PC-3 (cell line): ENCODE results near the gene GBX2.

Experiments
- EZH2 ChIP-seq: fragments of 300-600 bp; sonication (generic); IDR thresholded peaks from one replicate; pipeline ENCODE4 v1.6.1; 2017; ENCODE audit warnings: antibody characterized with exemption, mild to moderate bottlenecking, low read length; ENCODE audit not compliant: unreplicated experiment
- EZH2phosphoT487 ChIP-seq: fragments of 300-600 bp; sonication (generic); IDR thresholded peaks from 2 replicates; pipeline ENCODE4 v1.6.1; 2018; ENCODE audit warnings: mild to moderate bottlenecking, antibody characterized with exemption, low read length, borderline replicate concordance
- TF ChIP-seq, protein P1 (sequence below): fragments of 300-600 bp; sonication (generic); conservative IDR thresholded peaks from 2 replicates; pipeline ENCODE4 v1.5.1; 2017; ENCODE audit warnings: antibody characterized with exemption, low read depth, mild to moderate bottlenecking, low read length

DNA sequence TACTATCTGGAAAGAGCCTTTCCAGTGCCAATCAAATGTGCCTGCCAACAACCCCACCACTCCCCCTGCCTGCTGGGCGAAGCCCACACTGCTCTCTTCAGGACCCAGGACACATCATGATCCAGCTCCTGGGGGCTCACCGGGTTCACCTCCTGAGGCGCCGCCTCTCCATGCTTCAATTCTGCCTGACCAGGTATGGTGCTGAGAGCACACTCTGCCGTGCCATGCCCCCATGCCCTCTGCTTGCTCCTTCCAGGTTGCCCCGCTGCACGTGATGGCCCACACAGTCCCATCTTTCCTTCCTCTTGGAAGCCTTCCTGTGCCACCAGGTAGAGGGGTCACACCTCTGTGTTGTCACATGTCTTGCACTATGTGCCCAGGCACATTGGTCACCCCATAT, 48.5 kb upstream of the GBX2 start:
- TF ChIP-seq, protein P1, sequence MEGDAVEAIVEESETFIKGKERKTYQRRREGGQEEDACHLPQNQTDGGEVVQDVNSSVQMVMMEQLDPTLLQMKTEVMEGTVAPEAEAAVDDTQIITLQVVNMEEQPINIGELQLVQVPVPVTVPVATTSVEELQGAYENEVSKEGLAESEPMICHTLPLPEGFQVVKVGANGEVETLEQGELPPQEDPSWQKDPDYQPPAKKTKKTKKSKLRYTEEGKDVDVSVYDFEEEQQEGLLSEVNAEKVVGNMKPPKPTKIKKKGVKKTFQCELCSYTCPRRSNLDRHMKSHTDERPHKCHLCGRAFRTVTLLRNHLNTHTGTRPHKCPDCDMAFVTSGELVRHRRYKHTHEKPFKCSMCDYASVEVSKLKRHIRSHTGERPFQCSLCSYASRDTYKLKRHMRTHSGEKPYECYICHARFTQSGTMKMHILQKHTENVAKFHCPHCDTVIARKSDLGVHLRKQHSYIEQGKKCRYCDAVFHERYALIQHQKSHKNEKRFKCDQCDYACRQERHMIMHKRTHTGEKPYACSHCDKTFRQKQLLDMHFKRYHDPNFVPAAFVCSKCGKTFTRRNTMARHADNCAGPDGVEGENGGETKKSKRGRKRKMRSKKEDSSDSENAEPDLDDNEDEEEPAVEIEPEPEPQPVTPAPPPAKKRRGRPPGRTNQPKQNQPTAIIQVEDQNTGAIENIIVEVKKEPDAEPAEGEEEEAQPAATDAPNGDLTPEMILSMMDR, result no peak
- TF ChIP-seq EZH2 (no peak), EZH2phosphoT487 (no peak)
